Activated naive CD4-positive, alpha-beta T cell treated with anti-CD3 and anti-CD28 coated beads, Interleukin-2, amount 50 U/mL, for 24 hours (primary cell): ENCODE data around the gene HEXD.

ENCODE experiments used
- H3K27ac Mint-ChIP-seq: one replicate; pipeline ENCODE4 v1.8.0; 2021; ENCODE audit warnings: mild to moderate bottlenecking, mixed read lengths
- H3K27me3 Mint-ChIP-seq: one replicate; pipeline ENCODE4 v1.8.0; 2021; ENCODE audit warnings: mixed read lengths
- H3K36me3 Mint-ChIP-seq: one replicate; pipeline ENCODE4 v1.8.0; 2021; ENCODE audit warnings: mixed read lengths
- H3K4me1 Mint-ChIP-seq: one replicate; pipeline ENCODE4 v1.8.0; 2021; ENCODE audit warnings: mixed read lengths
- H3K4me3 Mint-ChIP-seq: one replicate; pipeline ENCODE4 v1.8.0; 2021; ENCODE audit warnings: mild to moderate bottlenecking, mixed read lengths
- H3K9me3 Mint-ChIP-seq: one replicate; pipeline ENCODE4 v1.8.0; 2021; ENCODE audit warnings: mixed read lengths

HEXD gene

GRCh38 chr17:82415786-82416185 lies 2.4 kb upstream of the HEXD start:
- H3K27ac Mint-ChIP-seq: no peak overlapping the region
- no peaks in the 10 kb centered on the region for H3K27me3 Mint-ChIP-seq
- no peak overlapping the region for H3K4me3 Mint-ChIP-seq
- H3K4me1 Mint-ChIP-seq: peaks cover 28% of the 10 kb centered on the region
- H3K9me3 Mint-ChIP-seq: no peaks in the 10 kb centered on the region
- peaks cover 2% of the 10 kb centered on the region for H3K36me3 Mint-ChIP-seq

GRCh38 chr17:82416264-82416663 lies 1.9 kb upstream of the HEXD start:
- Mint-ChIP-seq H3K4me1 (peaks cover 28% of the 10 kb centered on the region), H3K9me3 (no peaks in the 10 kb centered on the region), H3K4me3 (no peak overlapping the region), H3K36me3 (peaks cover 2% of the 10 kb centered on the region), H3K27me3 (no peaks in the 10 kb centered on the region), H3K27ac (no peak overlapping the region)

GRCh38 chr17:82416771-82417170 lies 1.4 kb upstream of the HEXD start:
- Mint-ChIP-seq H3K36me3 (peaks cover 2% of the 10 kb centered on the region), H3K27ac (no peak overlapping the region), H3K4me3 (no peak overlapping the region), H3K9me3 (no peaks in the 10 kb centered on the region), H3K27me3 (no peaks in the 10 kb centered on the region), H3K4me1 (peaks cover 28% of the 10 kb centered on the region)

GRCh38 chr17:82419540-82419939 lies 1.4 kb downstream of the HEXD start:
- peaks cover 35% of the 10 kb centered on the region for H3K4me1 Mint-ChIP-seq
- H3K4me3 Mint-ChIP-seq: peak overlapping the region; percentile 77
- peak overlapping the region; percentile 72 for H3K27ac Mint-ChIP-seq
- H3K27me3 Mint-ChIP-seq: no peaks in the 10 kb centered on the region
- H3K36me3 Mint-ChIP-seq: peaks cover 4% of the 10 kb centered on the region
- no peaks in the 10 kb centered on the region for H3K9me3 Mint-ChIP-seq

GRCh38 chr17:82424001-82424862 lies 6.1 kb downstream of the HEXD start:
- Mint-ChIP-seq H3K4me3 (no peak overlapping the region), H3K27ac (no peak overlapping the region), H3K4me1 (peaks cover 30% of the 10 kb centered on the region), H3K9me3 (no peaks in the 10 kb centered on the region), H3K36me3 (peaks cover 6% of the 10 kb centered on the region), H3K27me3 (no peaks in the 10 kb centered on the region)

GRCh38 chr17:82424863-82425159 lies 6.7 kb downstream of the HEXD start:
- H3K27ac Mint-ChIP-seq: no peak overlapping the region
- no peak overlapping the region for H3K4me3 Mint-ChIP-seq
- H3K4me1 Mint-ChIP-seq: peaks cover 30% of the 10 kb centered on the region
- peaks cover 10% of the 10 kb centered on the region for H3K36me3 Mint-ChIP-seq
- no peaks in the 10 kb centered on the region for H3K9me3 Mint-ChIP-seq
- no peaks in the 10 kb centered on the region for H3K27me3 Mint-ChIP-seq

GRCh38 chr17:82428546-82428945 lies 10.4 kb downstream of the HEXD start:
- Mint-ChIP-seq H3K27ac (no peak overlapping the region), H3K36me3 (peaks cover 8% of the 10 kb centered on the region), H3K27me3 (no peaks in the 10 kb centered on the region), H3K4me1 (peaks cover 23% of the 10 kb centered on the region), H3K4me3 (no peak overlapping the region), H3K9me3 (no peaks in the 10 kb centered on the region)

GRCh38 chr17:82429824-82430223 lies 11.7 kb downstream of the HEXD start:
- H3K27me3 Mint-ChIP-seq: no peaks in the 10 kb centered on the region
- H3K27ac Mint-ChIP-seq: no peak overlapping the region
- H3K4me3 Mint-ChIP-seq: no peak overlapping the region
- peaks cover 24% of the 10 kb centered on the region for H3K4me1 Mint-ChIP-seq
- H3K9me3 Mint-ChIP-seq: no peaks in the 10 kb centered on the region
- H3K36me3 Mint-ChIP-seq: peaks cover 8% of the 10 kb centered on the region

GRCh38 chr17:82432017-82432416 lies 13.9 kb downstream of the HEXD start:
- Mint-ChIP-seq H3K4me3 (no peak overlapping the region), H3K9me3 (no peaks in the 10 kb centered on the region), H3K4me1 (peaks cover 27% of the 10 kb centered on the region), H3K27me3 (no peaks in the 10 kb centered on the region), H3K36me3 (peaks cover 8% of the 10 kb centered on the region), H3K27ac (no peak overlapping the region)

- Mint-ChIP-seq H3K27me3 (no peaks in the 10 kb centered on the region), H3K27ac (no peak overlapping the region), H3K4me3 (no peak overlapping the region), H3K36me3 (peaks cover 8% of the 10 kb centered on the region), H3K9me3 (no peaks in the 10 kb centered on the region), H3K4me1 (peaks cover 23% of the 10 kb centered on the region)
These were observed 15.5 kb downstream of the HEXD start for GRCh38 chr17:82433560-82434215.

- no peak overlapping the region for H3K27ac Mint-ChIP-seq
These were observed 16.0 kb downstream of the HEXD start for GRCh38 chr17:82434216-82434565.

GRCh38 chr17:82435103-82435502 lies 17.0 kb downstream of the HEXD start:
- Mint-ChIP-seq H3K27ac (peak overlapping the region; percentile 17), H3K36me3 (peaks cover 2% of the 10 kb centered on the region), H3K4me1 (peaks cover 13% of the 10 kb centered on the region), H3K9me3 (no peaks in the 10 kb centered on the region), H3K4me3 (no peak overlapping the region), H3K27me3 (no peaks in the 10 kb centered on the region)

More at GRCh38 chr17:82434216-82434565, 16.0 kb downstream of the HEXD start:
- H3K4me3 Mint-ChIP-seq: no peak overlapping the region
- H3K36me3 Mint-ChIP-seq: peaks cover 8% of the 10 kb centered on the region
- H3K9me3 Mint-ChIP-seq: no peaks in the 10 kb centered on the region
- H3K27me3 Mint-ChIP-seq: no peaks in the 10 kb centered on the region
- peaks cover 22% of the 10 kb centered on the region for H3K4me1 Mint-ChIP-seq

GRCh38 chr17:82435601-82436583 lies 17.7 kb downstream of the HEXD start:
- Mint-ChIP-seq H3K36me3 (peaks cover 2% of the 10 kb centered on the region), H3K27ac (no peak overlapping the region), H3K4me3 (no peak overlapping the region), H3K27me3 (no peaks in the 10 kb centered on the region), H3K4me1 (peaks cover 11% of the 10 kb centered on the region), H3K9me3 (no peaks in the 10 kb centered on the region)

GRCh38 chr17:82436601-82437324 lies 18.6 kb downstream of the HEXD start:
- Mint-ChIP-seq H3K36me3 (peaks cover 2% of the 10 kb centered on the region), H3K4me3 (no peak overlapping the region), H3K27ac (no peak overlapping the region), H3K4me1 (peaks cover 11% of the 10 kb centered on the region), H3K9me3 (no peaks in the 10 kb centered on the region), H3K27me3 (no peaks in the 10 kb centered on the region)

GRCh38 chr17:82437325-82437668 lies 19.1 kb downstream of the HEXD start:
- Mint-ChIP-seq H3K27ac (no peak overlapping the region), H3K9me3 (no peaks in the 10 kb centered on the region), H3K27me3 (no peaks in the 10 kb centered on the region), H3K4me3 (no peak overlapping the region), H3K36me3 (peaks cover 2% of the 10 kb centered on the region), H3K4me1 (peaks cover 11% of the 10 kb centered on the region)
